Neural progenitor cell (in vitro differentiated cells): ENCODE data around the gene PINLYP.

Source experiments
- EZH2 ChIP-seq: fragments of 200-600 bp; sonication (generic); IDR thresholded peaks from 2 replicates; pipeline ENCODE4 v1.6.1; 2017; ENCODE audit warnings: antibody characterized with exemption, mild to moderate bottlenecking, moderate library complexity
- TF ChIP-seq, protein P1 (sequence below): fragments of 200-600 bp; sonication (generic); IDR thresholded peaks from 2 replicates; pipeline ENCODE4 v1.5.1; 2017; ENCODE audit warnings: antibody characterized with exemption, mild to moderate bottlenecking

DNA sequence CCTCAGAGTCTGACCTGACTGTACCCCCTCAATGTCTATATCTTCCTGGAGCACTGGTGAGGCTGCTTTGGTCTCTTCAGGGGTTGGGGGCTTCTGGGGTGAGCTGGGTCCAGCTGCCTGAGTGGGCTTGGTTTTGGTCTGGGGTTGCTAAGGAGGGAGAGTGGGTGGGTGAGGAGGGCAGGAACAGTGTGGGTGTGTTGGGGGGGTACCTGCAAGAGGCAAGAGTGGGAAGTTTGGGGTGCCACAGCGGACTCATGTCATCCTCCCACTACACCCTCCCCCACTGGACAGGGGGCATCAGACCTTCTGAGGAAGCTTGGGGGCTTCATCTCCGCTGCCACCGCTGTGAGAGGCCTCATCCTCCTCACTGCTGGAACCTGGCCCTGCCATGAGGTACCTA, 29.0 kb upstream of the PINLYP start:
- TF ChIP-seq, protein P1, sequence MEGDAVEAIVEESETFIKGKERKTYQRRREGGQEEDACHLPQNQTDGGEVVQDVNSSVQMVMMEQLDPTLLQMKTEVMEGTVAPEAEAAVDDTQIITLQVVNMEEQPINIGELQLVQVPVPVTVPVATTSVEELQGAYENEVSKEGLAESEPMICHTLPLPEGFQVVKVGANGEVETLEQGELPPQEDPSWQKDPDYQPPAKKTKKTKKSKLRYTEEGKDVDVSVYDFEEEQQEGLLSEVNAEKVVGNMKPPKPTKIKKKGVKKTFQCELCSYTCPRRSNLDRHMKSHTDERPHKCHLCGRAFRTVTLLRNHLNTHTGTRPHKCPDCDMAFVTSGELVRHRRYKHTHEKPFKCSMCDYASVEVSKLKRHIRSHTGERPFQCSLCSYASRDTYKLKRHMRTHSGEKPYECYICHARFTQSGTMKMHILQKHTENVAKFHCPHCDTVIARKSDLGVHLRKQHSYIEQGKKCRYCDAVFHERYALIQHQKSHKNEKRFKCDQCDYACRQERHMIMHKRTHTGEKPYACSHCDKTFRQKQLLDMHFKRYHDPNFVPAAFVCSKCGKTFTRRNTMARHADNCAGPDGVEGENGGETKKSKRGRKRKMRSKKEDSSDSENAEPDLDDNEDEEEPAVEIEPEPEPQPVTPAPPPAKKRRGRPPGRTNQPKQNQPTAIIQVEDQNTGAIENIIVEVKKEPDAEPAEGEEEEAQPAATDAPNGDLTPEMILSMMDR: no peak
- no peak for TF ChIP-seq EZH2
